Heart right ventricle (tissue), 16 donors: ENCODE data around the gene ATG7. TPM values are rescaled to one million over a fixed set of nuclear protein-coding genes. Genes with fewer than 3 reads are reported as not detected.

Experiments
- ATAC-seq, 8 donors: fragments of 200-7000 bp; cut with Tn5 transposase; one replicate each; pipeline ENCODE4 v1.9.1; 2020; ENCODE audit warnings: mild to moderate bottlenecking in 8 of 8, moderate library complexity in 8 of 8, moderate number of reproducible peaks in 1 of 8
- DNase-seq, 2 donors: peaks; one replicate each; pipeline ENCODE4 v3.0.0-alpha.2; 2020
- H3K27ac ChIP-seq, 10 donors: fragments of 200-600 bp; sonication (generic) in 2 of 10; one replicate each; pipeline versions ENCODE4 v1.5.0 to v1.8.0; 2020 to 2022; ENCODE audit warnings: mild to moderate bottlenecking in 3 of 10
- H3K27me3 ChIP-seq, 7 donors: fragments of 200-600 bp; one replicate each; pipeline ENCODE4 v1.8.0; 2021 to 2022; ENCODE audit warnings: mild to moderate bottlenecking in 2 of 7
- H3K36me3 ChIP-seq, 9 donors: fragments of 200-600 bp; sonication (generic) in 1 of 9; one replicate each; pipeline versions ENCODE4 v1.5.0 to v1.8.0; 2020 to 2022; ENCODE audit warnings: mild to moderate bottlenecking in 2 of 9
- H3K4me1 ChIP-seq, 9 donors: fragments of 200-600 bp; sonication (generic) in 1 of 9; one replicate each; pipeline versions ENCODE4 v1.5.0 to v1.8.0; 2020 to 2022; ENCODE audit warnings: mild to moderate bottlenecking in 4 of 9
- H3K4me3 ChIP-seq, 10 donors: fragments of 200-600 bp; sonication (generic) in 2 of 10; one replicate each; pipeline versions ENCODE4 v1.5.0 to v1.8.0; 2020 to 2022; ENCODE audit warnings: mild to moderate bottlenecking in 7 of 10, moderate library complexity in 2 of 10
- H3K9me3 ChIP-seq, 11 donors: fragments of 200-600 bp in 10 of 11; sonication (generic) in 2 of 11; one replicate each; pipeline versions ENCODE4 v1.5.0 to v1.8.0; 2013 to 2022; ENCODE audit warnings: mild to moderate bottlenecking in 2 of 11, control low read depth in 1 of 11, moderate library complexity in 1 of 11
- WGBS, 2 donors: extraction: QIAGEN DNeasy Blood & Tissue Kit; methylation state at CpG; one replicate each; pipeline ENCODE4 v1.1.7; 2013; ENCODE audit warnings: inconsistent platforms in 1 of 2; 5-methylcytosine and 5-hydroxymethylcytosine counted together
- intact Hi-C, 10 donors: fragments of 100-400 bp; cut with DNase I; formaldehyde crosslinking; loops; one replicate each; pipeline versions ENCODE4 v1.11.1 to v1.14.2; 2022
- polyA plus RNA-seq, 2 donors: library from polyadenylated mRNA; stranded (reverse); fragments of 200-250 nt; gene quantifications; one replicate each; pipeline ENCODE4 v1.2.3, GENCODE V29; 2013
- total RNA-seq, 10 donors: library from RNA; stranded (reverse); fragmentation: NEBNext Ultra II Directional in 3 of 10; extraction: Animal tissue kit (Norgen Biotek cat#: 25700) in 3 of 10; gene quantifications; one replicate each; pipeline versions ENCODE4 v1.2.1 to v1.2.4, GENCODE V29; 2021 to 2023
- TF ChIP-seq, protein P1 (sequence below), 9 donors: fragments of 200-600 bp; sonication (generic) in 2 of 9; IDR thresholded peaks; one replicate each; pipeline versions ENCODE4 v1.5.0 to v1.8.0; 2021 to 2022; ENCODE audit warnings: antibody characterized with exemption in 9 of 9, mild to moderate bottlenecking in 5 of 9, moderate library complexity in 1 of 9
- donor health status: Arrhythmogenic right ventricular cardiomyopathy.
- donor health status: ischemic (EF 13 %, LVEDD 7.1; RV severe dilation, severe dysfunction).
- donor health status: healthy with polysubstance abuse.
- donor health status: DM: no; HTN: yes; CAD: no.
- donor health status: DM: no; HTN: no; CAD: no.
- donor health status: ischemic (EF 25% LVEDD 6.9; RV normal size, moderate dysfunction).
- donor health status: ischemic (EF 25% LVEDD 5.7; RV mildly dilated, moderate dysfunction).
- donor health status: healthy.
- donor health status: DM: yes; HTN: yes; CAD: no.
- donor health status: Ischemic cardiomyopathy.
- donor health status: ischemic (EF 35%, LVEDD 5.7; RV mildly dilated, moderate dysfunction).
- donor health status: nonischemic (EF 11% LVEDD 7.7; RV severe dilation, severe dysfunction).
- donor health status: DM: yes; HTN: yes; CAD: no.
- donor health status: PGD.
- donor health status: ischemic (EF 29% LVEDD 5.4; RV normal size, mild dysfunction).
- donor health status: nonischemic (EF 23%, LVEDD 6.1; RV moderate dilation, normal function).

The ATG7 gene
- total and polyA plus RNA-seq, 12 donors = 5.3 to 24.1 (median 16.8) TPM

GRCh38 chr3:11465744-11466616, 193.8 kb downstream of the ATG7 start:
- WGBS, 2 donors = 26 to 38% methylated on average over 9 of the region's 9 CpGs
- ATAC-seq = peak; percentile 88 to 95 (median 92)

GRCh38 chr3:11467875-11468274, 195.7 kb downstream of the ATG7 start:
- no peaks in the 10 kb centered on the region for H3K9me3 ChIP-seq
- ATAC-seq = no peak
- H3K27ac ChIP-seq = peak overlapping the region in 4 of 10 donors; percentile 7 to 95 (median 91)
- TF ChIP-seq, protein P1, sequence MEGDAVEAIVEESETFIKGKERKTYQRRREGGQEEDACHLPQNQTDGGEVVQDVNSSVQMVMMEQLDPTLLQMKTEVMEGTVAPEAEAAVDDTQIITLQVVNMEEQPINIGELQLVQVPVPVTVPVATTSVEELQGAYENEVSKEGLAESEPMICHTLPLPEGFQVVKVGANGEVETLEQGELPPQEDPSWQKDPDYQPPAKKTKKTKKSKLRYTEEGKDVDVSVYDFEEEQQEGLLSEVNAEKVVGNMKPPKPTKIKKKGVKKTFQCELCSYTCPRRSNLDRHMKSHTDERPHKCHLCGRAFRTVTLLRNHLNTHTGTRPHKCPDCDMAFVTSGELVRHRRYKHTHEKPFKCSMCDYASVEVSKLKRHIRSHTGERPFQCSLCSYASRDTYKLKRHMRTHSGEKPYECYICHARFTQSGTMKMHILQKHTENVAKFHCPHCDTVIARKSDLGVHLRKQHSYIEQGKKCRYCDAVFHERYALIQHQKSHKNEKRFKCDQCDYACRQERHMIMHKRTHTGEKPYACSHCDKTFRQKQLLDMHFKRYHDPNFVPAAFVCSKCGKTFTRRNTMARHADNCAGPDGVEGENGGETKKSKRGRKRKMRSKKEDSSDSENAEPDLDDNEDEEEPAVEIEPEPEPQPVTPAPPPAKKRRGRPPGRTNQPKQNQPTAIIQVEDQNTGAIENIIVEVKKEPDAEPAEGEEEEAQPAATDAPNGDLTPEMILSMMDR (IDR thresholded peaks at IDR 0.05) = no peak
- intact Hi-C loops = loop anchor here in 4 of 10 donors (2.0 to 10.0 kb wide), 4 partner anchors 41 to 177 kb away; partner anchors contain the start of gene VGLL4 (in 4 of the 4)
- H3K36me3 ChIP-seq = peaks cover 0 to 15% (median 0%) of the 10 kb centered on the region in 9 donors
- no peaks in the 10 kb centered on the region for H3K27me3 ChIP-seq
- H3K4me1 ChIP-seq = peaks cover 2 to 35% (median 28%) of the 10 kb centered on the region in 9 donors
- no peak for DNase-seq
- WGBS, 2 donors = 87 to 95% methylated on average over 4 of the region's 4 CpGs
- H3K4me3 ChIP-seq = no peak overlapping the region

More at GRCh38 chr3:11465744-11466616, 193.8 kb downstream of the ATG7 start:
- no peaks in the 10 kb centered on the region for H3K9me3 ChIP-seq
- peak overlapping the region; percentile 52 to 95 (median 86) for H3K27ac ChIP-seq
- peaks cover 2 to 35% (median 28%) of the 10 kb centered on the region in 9 donors for H3K4me1 ChIP-seq
- DNase-seq = peak in 1 of 2 donors; percentile 83
- peaks cover 0 to 15% (median 0%) of the 10 kb centered on the region in 9 donors for H3K36me3 ChIP-seq
- H3K27me3 ChIP-seq = no peaks in the 10 kb centered on the region
- TF ChIP-seq, protein P1 (IDR thresholded peaks at IDR 0.05) = no peak
- H3K4me3 ChIP-seq = no peak overlapping the region
- intact Hi-C loops = loop anchor here in 4 of 10 donors (2.0 to 10.0 kb wide), 4 partner anchors 43 to 179 kb away; partner anchors contain the start of gene VGLL4 (in 4 of the 4)

- DNase-seq = no peak
- Histone ChIP-seq H3K27ac (no peak overlapping the region), H3K9me3 (no peaks in the 10 kb centered on the region), H3K27me3 (no peaks in the 10 kb centered on the region), H3K4me1 (peaks cover 2 to 28% (median 17%) of the 10 kb centered on the region in 9 donors), H3K4me3 (no peak overlapping the region), H3K36me3 (peaks cover 0 to 15% (median 0%) of the 10 kb centered on the region in 9 donors)
- intact Hi-C loops = no loop called here
- no peak for ATAC-seq
- WGBS, 2 donors = 80 to 92% methylated on average over 9 of the region's 9 CpGs
- TF ChIP-seq, protein P1 (IDR thresholded peaks at IDR 0.05) = no peak
Measured at GRCh38 chr3:11470031-11470853, 198.0 kb downstream of the ATG7 start.

GRCh38 chr3:11475324-11475723, 203.1 kb downstream of the ATG7 start:
- WGBS, 2 donors = 96 to 98% methylated on average over 6 of the region's 6 CpGs
- intact Hi-C loops = no loop called here
- no peaks in the 10 kb centered on the region for H3K9me3 ChIP-seq
- TF ChIP-seq, protein P1 (IDR thresholded peaks at IDR 0.05) = no peak
- no peak for ATAC-seq
- H3K27me3 ChIP-seq = no peaks in the 10 kb centered on the region
- no peak for DNase-seq
- no peaks in the 10 kb centered on the region for H3K36me3 ChIP-seq
- H3K4me1 ChIP-seq = peaks cover 9 to 33% (median 22%) of the 10 kb centered on the region in 9 donors
- H3K4me3 ChIP-seq = no peak overlapping the region
- no peak overlapping the region for H3K27ac ChIP-seq
